ENCODE measurements around the gene RHBDF1.

The RHBDF1 gene

DNA sequence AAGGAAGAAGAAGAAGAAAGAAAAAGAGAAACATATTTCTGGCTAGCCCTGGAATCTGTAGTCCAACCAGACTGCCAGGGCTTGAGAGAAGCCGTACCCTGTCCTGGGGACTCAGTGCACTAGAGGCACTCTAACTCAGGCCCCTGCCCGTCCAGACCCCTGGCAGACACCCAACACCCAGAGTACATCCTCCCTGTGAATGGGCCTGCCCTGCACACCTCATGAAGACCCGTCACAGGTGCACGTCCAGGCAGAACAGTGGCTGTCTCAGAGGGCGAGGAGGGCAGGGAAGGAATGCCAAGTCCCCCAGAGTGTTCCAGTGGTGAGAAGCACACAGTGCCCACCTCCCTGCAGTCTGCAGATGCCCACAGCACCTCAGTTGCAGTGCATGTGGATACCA lies 28.6 kb upstream of the RHBDF1 start:
- DNase-seq = no peak
- no peak overlapping the region for H3K4me3 ChIP-seq (ENCODE audit: low read length)
- no peaks in the 10 kb centered on the region for H3K9me3 ChIP-seq (replicated peaks; ENCODE audit: insufficient read depth, low read length)
- H3K4me1 ChIP-seq (ENCODE audit: low read length) = no peaks in the 10 kb centered on the region
- no peaks in the 10 kb centered on the region for H3F3A ChIP-seq (ENCODE audit: insufficient read depth, low read length)
- H3K27me3 ChIP-seq (replicated peaks; ENCODE audit: insufficient read depth, low read length) = no peaks in the 10 kb centered on the region
- H3K9me2 ChIP-seq (replicated peaks; ENCODE audit: insufficient read depth, low read length) = no peaks in the 10 kb centered on the region
- no peak overlapping the region for H3K9ac ChIP-seq (ENCODE audit: low read length)
- H2AFZ ChIP-seq (ENCODE audit: low read length) = no peak overlapping the region
- no peak overlapping the region for H3K27ac ChIP-seq (ENCODE audit: low read length)
- no peak for TF ChIP-seq EZH2 (optimal IDR thresholded peaks at IDR 0.05; ENCODE audit: low read depth, low read length)
- no peak for TF ChIP-seq EZH2phosphoT487 (IDR thresholded peaks at IDR 0.05; ENCODE audit: low read length)
- TF ChIP-seq, protein P1, sequence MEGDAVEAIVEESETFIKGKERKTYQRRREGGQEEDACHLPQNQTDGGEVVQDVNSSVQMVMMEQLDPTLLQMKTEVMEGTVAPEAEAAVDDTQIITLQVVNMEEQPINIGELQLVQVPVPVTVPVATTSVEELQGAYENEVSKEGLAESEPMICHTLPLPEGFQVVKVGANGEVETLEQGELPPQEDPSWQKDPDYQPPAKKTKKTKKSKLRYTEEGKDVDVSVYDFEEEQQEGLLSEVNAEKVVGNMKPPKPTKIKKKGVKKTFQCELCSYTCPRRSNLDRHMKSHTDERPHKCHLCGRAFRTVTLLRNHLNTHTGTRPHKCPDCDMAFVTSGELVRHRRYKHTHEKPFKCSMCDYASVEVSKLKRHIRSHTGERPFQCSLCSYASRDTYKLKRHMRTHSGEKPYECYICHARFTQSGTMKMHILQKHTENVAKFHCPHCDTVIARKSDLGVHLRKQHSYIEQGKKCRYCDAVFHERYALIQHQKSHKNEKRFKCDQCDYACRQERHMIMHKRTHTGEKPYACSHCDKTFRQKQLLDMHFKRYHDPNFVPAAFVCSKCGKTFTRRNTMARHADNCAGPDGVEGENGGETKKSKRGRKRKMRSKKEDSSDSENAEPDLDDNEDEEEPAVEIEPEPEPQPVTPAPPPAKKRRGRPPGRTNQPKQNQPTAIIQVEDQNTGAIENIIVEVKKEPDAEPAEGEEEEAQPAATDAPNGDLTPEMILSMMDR (IDR thresholded peaks at IDR 0.05; ENCODE audit: low read length) = no peak
- H3K79me2 ChIP-seq (ENCODE audit: low read length) = no peaks in the 10 kb centered on the region
- no peaks in the 10 kb centered on the region for H4K20me1 ChIP-seq (ENCODE audit: insufficient read depth, low read length)
- no peak overlapping the region for H3K4me2 ChIP-seq (ENCODE audit: low read depth, low read length)
- H3K36me3 ChIP-seq (replicated peaks; ENCODE audit: insufficient read depth, low read length) = no peaks in the 10 kb centered on the region

DNA sequence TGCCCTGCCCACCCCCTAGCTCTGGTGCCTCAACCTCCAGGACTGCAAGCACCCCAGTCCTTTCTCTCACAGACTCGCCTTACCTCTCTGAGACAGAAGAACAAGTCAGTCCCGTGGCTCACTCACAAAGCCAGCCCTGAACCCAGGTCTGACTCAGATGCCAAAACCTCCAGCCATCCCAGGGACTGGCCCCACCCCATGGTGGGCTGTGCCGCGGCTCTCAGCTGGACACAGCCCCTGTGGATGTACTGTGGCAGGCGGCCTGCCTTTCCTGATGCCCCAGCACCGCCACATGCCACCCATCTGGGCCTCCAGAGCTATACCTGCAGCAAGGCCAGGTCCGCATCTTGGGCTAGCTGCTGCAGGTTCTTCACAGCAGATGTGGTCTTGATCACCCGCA lies 25.4 kb upstream of the RHBDF1 start:
- Histone ChIP-seq H2AFZ (ENCODE audit: low read length) (no peak overlapping the region), H3K36me3 (replicated peaks; ENCODE audit: insufficient read depth, low read length) (no peaks in the 10 kb centered on the region), H3F3A (ENCODE audit: insufficient read depth, low read length) (no peaks in the 10 kb centered on the region), H3K9me2 (replicated peaks; ENCODE audit: insufficient read depth, low read length) (no peaks in the 10 kb centered on the region), H3K27me3 (replicated peaks; ENCODE audit: insufficient read depth, low read length) (no peaks in the 10 kb centered on the region), H3K4me3 (ENCODE audit: low read length) (no peak overlapping the region), H3K9me3 (replicated peaks; ENCODE audit: insufficient read depth, low read length) (no peaks in the 10 kb centered on the region), H4K20me1 (ENCODE audit: insufficient read depth, low read length) (no peaks in the 10 kb centered on the region), H3K79me2 (ENCODE audit: low read length) (no peaks in the 10 kb centered on the region), H3K4me2 (ENCODE audit: low read depth, low read length) (no peak overlapping the region), H3K4me1 (ENCODE audit: low read length) (no peaks in the 10 kb centered on the region), H3K9ac (ENCODE audit: low read length) (no peak overlapping the region), H3K27ac (ENCODE audit: low read length) (no peak overlapping the region)
- TF ChIP-seq, protein P1 (IDR thresholded peaks at IDR 0.05; ENCODE audit: low read length) = no peak
- TF ChIP-seq EZH2 (optimal IDR thresholded peaks at IDR 0.05; ENCODE audit: low read depth, low read length) (no peak), EZH2phosphoT487 (IDR thresholded peaks at IDR 0.05; ENCODE audit: low read length) (no peak)
- no peak for DNase-seq

DNA sequence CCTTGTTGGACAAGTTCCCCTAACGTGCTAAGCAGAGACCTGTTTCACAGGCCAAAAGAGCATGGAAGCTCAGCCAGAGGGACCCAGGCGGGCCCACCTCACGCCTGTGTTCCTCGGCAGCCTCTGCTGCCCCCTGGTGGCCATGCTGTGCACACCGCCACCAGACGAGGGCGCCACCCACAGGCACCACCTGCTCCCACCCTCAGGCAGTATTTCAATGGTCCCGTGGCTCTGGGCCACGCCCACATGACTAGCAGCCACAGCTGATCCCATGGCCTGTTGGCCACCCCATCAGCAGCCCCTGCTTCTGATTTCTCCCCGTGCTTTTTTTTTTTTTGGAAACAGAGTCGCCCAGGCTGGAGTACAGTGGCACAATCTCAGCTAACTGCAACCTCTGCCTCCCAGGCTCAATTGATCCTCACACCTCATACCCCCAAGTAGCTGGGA lies 24.5 kb upstream of the RHBDF1 start:
- no peak overlapping the region for H3K4me2 ChIP-seq (ENCODE audit: low read depth, low read length)
- H3K4me1 ChIP-seq (ENCODE audit: low read length) = no peaks in the 10 kb centered on the region
- no peaks in the 10 kb centered on the region for H3F3A ChIP-seq (ENCODE audit: insufficient read depth, low read length)
- no peaks in the 10 kb centered on the region for H3K9me3 ChIP-seq (replicated peaks; ENCODE audit: insufficient read depth, low read length)
- H4K20me1 ChIP-seq (ENCODE audit: insufficient read depth, low read length) = no peaks in the 10 kb centered on the region
- TF ChIP-seq EZH2 (optimal IDR thresholded peaks at IDR 0.05; ENCODE audit: low read depth, low read length) (no peak), EZH2phosphoT487 (IDR thresholded peaks at IDR 0.05; ENCODE audit: low read length) (no peak)
- TF ChIP-seq, protein P1 (IDR thresholded peaks at IDR 0.05; ENCODE audit: low read length) = peak; percentile 100
- no peak overlapping the region for H3K4me3 ChIP-seq (ENCODE audit: low read length)
- no peak overlapping the region for H3K27ac ChIP-seq (ENCODE audit: low read length)
- H3K9ac ChIP-seq (ENCODE audit: low read length) = no peak overlapping the region
- H3K79me2 ChIP-seq (ENCODE audit: low read length) = no peaks in the 10 kb centered on the region
- no peak overlapping the region for H2AFZ ChIP-seq (ENCODE audit: low read length)
- no peaks in the 10 kb centered on the region for H3K27me3 ChIP-seq (replicated peaks; ENCODE audit: insufficient read depth, low read length)
- no peaks in the 10 kb centered on the region for H3K9me2 ChIP-seq (replicated peaks; ENCODE audit: insufficient read depth, low read length)
- DNase-seq = peak; percentile 88
- H3K36me3 ChIP-seq (replicated peaks; ENCODE audit: insufficient read depth, low read length) = no peaks in the 10 kb centered on the region
